NCI-H2081 (cell line): ENCODE data around the gene ELAC1.
"Not testable (repeated sequence)": the region's sequence is repeated elsewhere in the genome, so short reads cannot be mapped to it uniquely, and the experiment has no call there.

Experiments
- DNase-seq, 2 experiments: peaks; one replicate each; lab custom pipeline; 2025; lab: John Stamatoyannopoulos, UW

ELAC1 gene, protein sequence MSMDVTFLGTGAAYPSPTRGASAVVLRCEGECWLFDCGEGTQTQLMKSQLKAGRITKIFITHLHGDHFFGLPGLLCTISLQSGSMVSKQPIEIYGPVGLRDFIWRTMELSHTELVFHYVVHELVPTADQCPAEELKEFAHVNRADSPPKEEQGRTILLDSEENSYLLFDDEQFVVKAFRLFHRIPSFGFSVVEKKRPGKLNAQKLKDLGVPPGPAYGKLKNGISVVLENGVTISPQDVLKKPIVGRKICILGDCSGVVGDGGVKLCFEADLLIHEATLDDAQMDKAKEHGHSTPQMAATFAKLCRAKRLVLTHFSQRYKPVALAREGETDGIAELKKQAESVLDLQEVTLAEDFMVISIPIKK

DNA sequence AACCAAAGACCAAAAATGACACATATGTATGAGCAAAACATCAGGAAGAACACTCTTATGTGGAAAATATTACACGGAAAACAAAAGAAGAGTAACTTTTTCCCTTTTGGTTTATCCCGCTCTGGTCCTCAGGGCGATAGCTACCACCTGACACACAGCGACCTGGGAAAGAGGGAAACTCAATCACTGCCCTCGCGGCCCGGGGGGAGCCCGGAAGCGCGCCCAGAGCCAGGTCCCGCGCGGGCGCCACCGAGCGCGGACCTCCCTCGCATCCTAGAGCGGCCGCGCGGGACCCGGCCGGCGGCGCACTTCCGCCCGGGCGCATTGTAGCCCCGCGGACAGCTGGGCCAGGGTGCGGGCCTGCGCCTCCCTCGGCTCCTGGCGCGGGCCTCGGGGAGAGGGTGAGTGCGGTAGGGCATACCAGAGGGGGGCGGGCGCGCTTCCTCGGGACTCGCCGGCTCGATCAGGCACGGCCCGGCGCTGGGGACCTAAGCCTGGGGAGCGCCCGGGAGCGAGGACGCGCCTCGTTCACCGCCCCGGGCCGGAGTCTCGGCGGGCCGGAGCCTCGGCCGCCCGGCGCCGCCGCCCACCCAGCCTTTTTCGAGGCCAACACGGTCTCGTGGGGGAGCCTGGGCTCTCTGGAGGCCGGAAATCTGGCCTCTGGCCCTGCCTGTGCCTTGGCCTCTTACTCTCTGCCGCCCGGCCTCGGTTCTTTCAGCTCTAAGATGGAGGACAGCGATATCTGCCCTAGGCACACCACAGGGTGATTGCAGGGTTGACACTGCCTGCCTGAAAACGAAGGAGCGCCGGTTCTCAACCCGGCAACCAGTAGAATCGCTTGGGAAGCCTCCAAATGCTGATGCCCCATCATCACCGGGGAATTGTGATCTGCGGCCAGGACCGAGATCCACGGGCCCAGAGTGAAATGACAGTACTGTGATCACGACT lies at the start of gene ELAC1:
TSS of gene ELAC1 (plus strand) at position 327 of the 948 bp plus-strand sequence. CDS start 6,365 bp downstream, outside the sequence.
- peak; percentile 64 to 79 for DNase-seq

DNA sequence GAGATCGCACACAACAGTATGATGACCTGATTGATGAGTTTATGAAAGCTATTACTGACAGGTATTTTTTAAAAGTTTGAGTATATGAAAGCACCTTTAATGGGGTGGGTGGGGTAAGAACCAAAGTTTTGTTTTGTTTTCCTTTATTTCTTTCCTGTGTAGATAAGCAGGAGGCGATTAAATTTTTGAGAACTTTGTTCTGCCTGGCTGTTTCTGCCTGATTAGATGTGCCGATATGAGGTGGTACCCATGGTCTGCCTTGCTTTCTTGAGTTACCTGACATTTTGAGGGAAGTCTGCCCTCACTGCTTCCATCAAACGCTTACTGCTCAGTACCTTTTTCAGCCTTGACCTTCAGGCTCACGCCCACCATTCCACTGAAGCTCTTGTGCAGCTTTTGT lies 49.7 kb upstream of the ELAC1 start:
- DNase-seq, result no peak

DNA sequence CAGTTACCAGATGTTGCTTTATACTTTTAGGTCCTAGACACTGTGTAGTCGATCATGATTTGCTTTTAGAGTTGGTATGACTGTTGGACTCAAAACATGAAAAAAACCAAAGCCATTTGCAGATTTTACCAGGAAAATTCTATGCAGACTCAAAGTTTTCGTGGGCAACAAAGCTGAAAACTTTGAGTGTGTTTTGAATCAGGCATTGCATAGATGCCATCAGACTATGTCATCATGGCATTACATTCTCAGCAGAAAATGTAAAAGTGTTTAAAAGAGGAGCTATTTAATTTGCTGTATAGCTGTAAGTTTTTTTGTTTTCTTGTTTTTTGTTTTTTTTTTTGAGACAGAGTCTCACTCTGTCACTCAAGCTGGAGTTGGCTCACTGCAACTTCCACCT lies 43.5 kb upstream of the ELAC1 start:
- no peak for DNase-seq

DNA sequence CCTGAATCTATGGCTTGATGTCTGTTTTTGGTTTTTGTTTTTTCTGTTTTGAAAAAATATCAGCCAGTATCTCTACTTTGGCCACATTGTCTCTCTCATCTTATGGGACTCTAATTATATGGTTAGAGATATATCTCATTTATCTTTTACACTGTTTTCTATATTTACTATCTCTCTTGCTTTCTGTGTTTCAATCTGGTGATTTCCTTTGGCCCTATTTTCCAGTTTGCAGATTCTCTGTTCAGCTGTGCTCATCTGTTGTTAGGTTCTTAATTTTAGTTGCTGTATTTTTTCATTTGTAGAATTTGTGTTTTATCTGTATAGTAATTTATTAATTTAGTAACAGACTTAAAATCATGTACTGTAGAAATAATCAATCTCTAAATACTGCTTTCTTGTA lies 41.3 kb upstream of the ELAC1 start:
- DNase-seq, result no peak

DNA sequence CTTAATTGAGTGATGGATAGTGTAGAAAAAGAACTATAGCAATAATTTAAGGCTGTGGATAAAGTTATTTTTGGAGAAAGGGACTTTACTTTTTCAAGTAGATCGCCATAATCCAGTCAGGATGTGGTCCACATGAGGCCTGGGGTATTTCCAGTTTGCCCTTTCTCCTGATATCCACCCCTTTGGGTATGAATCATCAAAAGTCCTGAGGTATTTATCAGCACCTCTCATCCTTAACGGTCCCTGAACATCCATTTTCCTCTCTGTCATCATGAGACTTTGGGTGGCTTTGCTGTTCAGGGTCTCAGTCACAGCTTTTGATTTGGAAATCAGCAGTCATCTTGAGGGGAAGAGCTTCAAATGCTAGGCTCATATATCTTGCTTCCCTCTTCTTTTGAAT lies 39.3 kb upstream of the ELAC1 start:
- DNase-seq, result no peak

DNA sequence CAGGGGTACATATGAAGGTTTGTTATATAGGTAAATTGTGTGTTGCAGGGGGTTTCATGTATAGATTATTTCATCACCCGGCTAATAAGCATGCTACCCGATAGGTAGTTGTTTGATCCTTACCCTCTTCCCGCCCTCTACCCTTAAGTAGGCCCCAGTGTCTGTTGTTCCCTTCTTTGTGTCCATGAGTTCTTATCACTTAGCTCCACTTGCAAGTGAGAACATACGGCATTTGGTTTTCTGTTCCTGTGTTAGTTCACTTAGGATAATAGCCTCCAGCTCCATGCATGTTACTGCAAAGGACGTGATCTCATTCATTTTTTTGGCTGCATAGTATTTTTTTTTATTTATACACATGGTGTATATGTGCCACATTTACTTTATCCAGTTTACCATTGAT lies 34.2 kb upstream of the ELAC1 start:
- no peak for DNase-seq

DNA sequence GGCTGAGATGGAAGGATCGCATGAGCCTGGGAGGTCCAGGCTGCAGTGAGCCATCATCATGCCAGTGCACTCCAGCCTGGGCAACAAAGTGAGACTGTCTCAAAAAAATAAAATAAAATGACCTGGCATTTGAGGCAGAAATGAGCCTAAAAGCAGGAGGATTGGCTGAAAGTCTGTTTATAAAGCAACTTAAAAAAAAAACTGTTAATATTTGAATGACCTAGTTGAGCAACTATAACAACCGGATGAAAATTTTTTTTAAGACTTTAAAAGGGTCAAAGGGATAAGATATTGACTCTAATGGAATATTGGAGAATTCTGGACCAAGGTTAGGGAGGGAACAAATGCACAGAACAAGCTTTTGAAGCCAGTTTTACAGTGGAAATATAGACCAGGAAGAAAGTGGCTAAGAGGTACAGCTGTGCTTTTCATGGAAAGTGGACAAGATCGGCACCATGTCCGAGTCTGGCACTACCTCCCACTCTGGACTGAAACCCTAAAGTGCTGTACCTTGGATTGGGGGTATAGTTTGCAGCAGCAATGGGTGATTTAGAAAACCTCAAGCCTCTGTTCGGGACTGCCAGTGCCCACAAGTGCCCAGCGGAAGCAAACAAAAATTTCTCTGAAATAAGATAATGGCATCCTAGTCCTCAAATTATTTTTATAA lies 33.2 kb upstream of the ELAC1 start:
- no peak for DNase-seq

DNA sequence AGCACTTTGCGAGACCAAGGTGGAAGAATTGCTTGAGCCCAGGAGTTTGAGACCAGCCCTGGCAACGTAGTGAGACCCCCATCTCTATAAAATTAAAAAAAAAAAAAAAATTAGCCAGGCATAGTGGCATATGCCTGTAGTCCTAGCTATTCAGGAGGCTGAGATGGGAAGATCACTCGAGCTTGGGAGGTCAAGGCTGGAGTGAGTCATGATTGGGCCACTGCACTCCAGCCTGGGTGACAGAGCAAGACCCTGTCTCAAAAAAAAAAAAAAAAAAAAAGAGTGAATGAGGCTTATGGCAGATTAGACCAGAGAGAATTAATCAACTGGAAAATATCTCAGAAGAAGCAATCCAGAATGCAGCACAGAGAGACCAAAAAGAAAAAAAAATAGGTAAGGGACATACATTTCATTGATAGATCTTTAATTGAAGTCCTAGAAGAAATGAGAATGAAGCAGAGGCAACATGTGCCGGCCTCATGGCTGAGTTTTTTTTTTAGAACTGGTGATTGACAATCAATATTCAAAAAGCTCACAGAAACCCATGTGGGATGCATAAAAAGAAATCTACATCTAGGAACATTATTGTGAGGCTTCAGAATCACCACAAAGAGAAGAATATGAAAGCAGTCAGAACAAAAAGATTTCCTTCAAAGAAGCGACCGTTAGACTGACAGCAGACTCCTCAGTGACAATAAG lies 32.2 kb upstream of the ELAC1 start:
- no peak for DNase-seq

DNA sequence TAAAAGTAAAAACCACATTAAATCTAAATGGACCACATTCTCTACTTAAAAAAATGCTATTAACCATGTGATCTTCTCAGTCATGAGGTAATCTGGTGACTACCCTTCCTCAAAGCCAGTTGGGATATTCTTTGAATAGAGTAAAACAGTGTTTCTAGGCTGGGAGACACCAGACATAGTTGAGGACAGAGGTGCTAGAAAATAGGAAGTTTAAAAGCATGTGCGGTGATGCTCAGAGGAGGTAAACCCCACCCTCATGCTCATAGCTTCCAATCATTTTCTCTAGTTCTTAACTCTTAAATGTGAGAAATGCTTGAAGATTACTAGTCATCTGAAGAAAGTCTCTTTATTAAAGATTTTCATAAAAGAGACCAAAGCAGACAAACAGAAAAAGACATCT lies 30.7 kb upstream of the ELAC1 start:
- DNase-seq, result no peak

DNA sequence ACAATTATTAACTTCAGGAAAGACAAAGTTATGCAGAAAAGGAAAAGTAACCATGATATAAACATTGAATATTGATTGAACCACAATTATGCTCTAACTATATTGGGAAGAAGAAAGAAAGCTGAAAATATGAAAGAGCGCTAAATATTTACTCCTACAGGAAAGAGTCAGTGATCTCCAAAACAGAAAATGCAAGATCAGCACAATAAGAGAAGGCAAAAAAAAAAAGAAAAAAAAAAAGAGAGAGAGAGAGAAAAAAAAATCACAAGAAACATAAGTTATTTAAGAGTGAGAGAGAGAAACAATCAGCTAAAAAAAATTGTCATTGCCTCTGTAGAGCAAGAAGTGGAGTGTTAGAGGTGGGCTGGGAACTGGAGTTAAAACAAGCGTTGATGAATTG lies 28.9 kb upstream of the ELAC1 start:
- no peak for DNase-seq

DNA sequence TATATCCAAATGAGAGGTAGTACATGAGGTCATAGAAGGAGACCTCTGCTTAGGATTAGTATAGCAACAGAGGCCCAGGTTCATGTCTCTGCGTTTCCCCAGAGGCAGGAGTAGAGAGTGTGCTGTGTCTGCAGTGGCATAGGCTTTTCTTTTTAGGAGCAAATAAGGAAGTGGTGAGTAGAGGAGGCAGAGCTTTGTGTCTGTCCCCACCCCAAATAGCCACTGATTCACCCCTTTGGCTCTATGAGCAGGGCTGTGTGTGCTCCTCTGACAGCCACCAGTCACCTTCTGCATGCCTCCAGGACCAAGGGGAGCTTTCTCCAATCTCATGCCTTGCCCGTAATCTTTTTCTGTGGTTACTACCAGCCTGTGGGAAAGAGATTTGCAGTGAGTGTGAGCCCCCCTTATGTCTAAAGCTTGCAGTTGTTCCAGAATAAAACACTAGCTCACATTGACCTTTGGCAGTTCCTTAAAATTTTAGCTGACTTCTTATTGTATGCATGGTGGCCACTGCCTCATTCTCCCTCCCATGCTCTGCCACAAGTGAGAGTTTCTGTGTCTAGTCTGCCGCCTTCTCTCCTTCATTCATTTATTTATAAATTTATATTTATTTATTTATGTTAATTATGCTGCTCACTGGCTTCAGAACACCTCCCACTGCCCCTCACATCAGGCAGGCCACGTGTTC lies 23.5 kb upstream of the ELAC1 start:
- DNase-seq, result no peak

DNA sequence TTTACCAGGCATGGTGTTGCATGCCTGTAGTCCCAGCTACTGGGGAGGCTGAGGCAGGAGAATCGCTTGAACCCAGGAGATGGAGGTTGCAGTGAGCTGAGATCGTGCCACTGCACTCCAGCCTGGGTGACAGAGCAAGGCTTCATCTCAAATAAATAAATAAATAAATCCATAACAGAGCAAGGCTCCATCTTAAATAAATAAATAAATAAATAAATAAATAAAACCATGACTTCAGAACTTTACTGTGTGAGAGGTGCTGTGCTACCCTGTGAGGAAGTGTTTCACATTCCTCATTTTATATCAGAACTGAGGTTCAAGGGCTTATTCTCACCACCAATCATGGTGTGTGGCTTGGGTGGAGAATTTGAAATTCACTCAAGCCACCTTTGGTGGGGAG lies 21.9 kb upstream of the ELAC1 start:
- not testable (repeated sequence) for DNase-seq

DNA sequence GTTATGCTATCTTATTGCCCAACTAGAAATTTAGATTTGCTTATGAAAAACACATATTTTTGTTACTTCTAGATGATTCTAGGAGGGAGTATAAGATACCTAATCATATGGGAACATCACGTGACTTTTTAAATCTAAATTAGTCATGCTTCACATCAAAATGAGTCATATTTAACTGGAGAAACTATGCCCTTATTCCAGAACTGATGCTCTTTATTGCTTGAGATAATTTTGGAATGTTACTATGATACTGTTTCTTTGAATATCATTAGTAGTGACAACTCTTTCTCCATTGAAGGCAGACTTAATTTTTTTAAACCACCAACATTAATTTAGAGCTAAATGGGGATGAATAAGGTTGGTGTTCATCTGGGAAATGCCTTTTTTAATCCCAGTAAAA lies 19.9 kb upstream of the ELAC1 start:
- no peak for DNase-seq

DNA sequence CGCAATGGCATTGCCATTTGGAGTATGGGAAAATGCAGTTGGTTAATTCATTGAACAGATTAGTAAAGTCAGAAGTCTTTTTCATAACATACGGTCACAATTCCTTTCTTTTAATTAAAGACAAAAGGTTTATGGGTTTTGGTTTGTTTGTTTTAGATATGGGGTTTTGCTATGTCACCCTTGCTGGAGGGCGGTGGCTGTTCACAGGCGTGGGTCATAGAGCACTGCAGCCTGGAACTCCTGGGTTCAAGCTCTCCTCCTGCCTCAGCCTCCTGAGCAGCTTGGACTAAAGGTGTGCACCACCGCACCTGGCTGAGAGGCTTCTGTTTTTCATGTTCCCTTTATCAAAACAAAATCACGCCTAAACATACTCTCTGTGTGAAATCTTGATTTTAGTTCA lies 18.7 kb upstream of the ELAC1 start:
- DNase-seq, result no peak

DNA sequence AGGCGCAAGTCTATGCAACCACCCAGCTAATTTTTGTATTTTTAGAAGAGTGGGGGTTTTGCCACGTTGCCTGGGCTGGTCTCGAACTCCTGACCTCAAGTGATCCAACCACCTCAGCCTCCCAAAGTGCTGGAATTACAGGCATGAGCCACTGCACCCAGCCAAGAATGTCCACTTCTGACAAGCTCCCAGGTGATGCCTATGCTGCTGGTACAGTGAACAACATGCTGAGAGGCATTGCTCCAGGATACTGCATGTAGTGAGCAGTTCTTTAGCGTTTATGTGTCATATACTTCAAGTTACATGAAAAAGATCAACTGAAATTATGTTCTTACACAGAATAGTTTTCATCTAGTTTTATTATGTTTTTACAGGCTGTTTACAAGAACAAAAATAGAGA lies 17.2 kb upstream of the ELAC1 start:
- no peak for DNase-seq

DNA sequence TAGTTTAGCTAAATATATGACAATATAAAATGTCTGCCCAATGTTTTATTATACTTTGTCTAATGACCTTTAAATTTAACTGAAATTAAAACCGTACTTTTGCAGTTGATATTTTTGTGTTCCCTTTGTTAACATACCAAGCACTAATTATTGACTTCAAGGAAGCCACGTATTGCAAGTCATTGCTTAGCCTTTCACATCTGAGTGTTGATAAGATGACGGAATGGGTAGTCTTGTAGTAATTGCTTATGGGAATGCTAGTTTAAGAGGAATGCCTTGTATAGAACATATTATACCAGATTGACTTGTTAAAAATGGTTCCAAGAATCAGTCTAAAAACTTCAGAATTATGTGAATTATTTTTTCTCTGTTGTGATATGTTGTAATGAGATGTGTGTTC lies 14.0 kb upstream of the ELAC1 start:
- no peak for DNase-seq

DNA sequence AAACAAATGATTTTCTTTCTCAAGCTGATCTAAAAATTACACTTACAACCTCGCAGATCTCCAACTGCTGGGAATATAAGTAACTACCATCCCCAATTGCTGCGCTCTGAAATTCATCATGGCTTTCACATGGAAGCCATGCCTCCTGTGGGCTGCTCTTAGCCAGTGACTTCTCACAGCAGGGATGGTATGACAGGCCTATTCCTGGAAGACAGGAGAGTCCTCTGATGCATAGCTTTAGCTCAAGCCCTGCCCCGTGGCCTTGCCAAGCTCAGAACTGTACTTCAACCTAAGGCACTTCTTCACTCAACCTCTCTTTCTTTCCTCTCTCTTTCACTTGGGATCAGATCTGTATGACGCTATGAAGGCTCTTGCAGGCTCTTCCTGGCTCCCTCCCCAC lies 12.6 kb upstream of the ELAC1 start:
- no peak for DNase-seq

DNA sequence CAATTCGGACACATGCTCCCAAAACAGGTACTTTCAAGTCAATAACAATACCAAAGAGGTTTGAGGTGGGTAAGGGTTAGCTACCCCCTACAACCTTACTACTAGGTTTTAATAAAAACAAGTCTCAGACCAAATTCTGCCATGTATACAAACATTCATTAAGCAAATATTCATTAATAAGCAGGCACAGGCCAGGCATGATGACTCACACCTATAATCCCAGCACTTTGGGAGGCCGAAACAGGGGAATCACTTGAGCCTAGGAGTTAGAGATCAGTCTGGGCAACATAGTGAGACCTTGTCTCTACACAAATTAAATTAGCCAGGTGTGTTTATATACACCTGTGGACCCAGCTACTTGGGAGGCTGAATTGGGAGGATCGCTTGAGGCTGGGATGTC lies 11.7 kb upstream of the ELAC1 start:
- DNase-seq, result no peak

DNA sequence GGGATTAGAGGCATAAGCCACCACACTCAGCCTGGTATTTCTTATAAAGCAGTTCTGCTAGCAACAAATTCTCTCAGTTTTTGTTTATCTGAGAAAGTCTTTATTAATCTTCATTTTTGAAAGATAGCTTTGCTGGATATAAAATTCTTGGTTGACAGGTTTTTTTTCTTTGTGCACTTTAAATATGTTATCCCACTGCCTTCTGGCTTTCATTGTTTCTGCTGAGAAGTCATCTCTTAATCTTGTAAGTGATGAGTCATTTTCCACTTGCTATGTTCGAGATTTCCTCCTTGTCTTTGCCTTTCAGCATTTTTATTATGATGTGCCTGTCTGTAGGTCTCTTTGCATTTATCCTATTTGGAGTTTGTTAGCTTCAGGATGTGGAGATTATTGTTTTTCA lies 5.9 kb upstream of the ELAC1 start:
- no peak for DNase-seq

DNA sequence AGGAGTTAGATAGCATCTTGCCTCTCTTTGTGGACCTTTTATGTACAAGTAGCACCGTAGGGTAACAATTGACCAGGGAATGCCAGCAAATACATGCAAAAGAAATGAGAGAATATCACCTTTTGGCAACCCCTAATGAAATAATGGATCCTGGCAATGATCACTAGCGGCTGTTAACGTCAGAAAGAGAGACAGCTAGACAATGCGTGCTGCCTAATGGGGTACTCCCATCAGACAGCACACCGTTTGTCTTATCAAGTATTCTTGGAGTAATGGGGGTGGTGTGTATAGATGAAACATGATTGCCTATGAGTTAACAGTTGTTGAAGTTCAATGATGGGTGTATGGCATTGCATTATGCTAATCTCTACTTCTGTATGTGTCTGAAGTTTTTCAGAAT lies 1.6 kb downstream of the ELAC1 start:
- DNase-seq, result peak in 1 of 2 experiments; percentile 1

DNA sequence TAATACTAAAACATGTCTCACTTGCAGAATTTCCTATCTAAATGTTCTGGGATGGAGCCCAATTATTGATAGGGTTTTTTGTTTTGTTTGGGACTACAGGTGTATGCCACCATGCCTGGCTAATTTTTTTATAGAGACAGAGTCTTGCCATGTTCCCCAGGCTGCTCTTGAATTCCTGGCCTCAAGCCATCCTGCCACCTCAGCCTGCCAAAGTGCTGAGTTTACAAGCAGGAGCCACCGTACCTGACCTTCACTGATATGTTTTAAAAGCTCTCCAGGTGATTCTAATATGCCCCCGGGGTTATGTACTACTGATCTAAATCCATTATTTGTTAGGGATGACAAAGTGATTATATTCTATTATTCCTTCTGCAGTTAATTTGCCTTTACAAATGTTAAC lies 2.2 kb downstream of the ELAC1 start:
- DNase-seq, result peak; percentile 26 to 46
